ENCODE data around the gene FBXO39. TPM values are rescaled to one million over a fixed set of nuclear protein-coding genes. Genes with fewer than 3 reads are reported as not detected.
"Not testable (repeated sequence)": the region's sequence is repeated elsewhere in the genome, so short reads cannot be mapped to it uniquely, and the experiment has no call there.

Gene FBXO39
- total and polyA plus RNA-seq, 7 donors, result 0.52 TPM; not detected in 6

DNA sequence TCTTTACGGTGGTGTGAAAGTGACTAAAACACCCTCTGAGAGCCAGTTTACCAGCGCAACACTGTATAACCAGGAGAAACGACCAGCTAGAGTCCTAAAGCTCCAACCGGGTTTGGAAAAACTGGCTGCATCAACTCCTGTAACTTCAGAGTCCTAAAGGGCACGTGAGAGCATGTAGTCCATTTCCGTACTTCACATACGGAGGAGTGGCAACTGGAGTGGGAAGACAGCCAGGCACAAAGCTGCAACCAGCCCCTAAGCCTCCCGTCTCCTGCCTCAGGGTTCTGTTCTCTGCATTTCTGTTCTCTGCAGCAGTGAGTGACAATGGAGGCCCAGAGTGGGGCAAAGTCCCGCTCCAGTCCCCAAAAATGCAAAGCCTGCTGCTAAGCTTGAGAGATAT is 36.3 kb downstream of the FBXO39 start:
- 62 to 75% methylated on average over 9 of the region's 9 CpGs for WGBS, 2 donors
- H3K36me3 ChIP-seq, result no peaks in the 10 kb centered on the region
- TF ChIP-seq EP300 (IDR thresholded peaks at IDR 0.05) (no peak), POLR2A (IDR thresholded peaks at IDR 0.05) (no peak), POLR2AphosphoS5 (IDR thresholded peaks at IDR 0.05) (no peak)
- TF ChIP-seq, protein P1, sequence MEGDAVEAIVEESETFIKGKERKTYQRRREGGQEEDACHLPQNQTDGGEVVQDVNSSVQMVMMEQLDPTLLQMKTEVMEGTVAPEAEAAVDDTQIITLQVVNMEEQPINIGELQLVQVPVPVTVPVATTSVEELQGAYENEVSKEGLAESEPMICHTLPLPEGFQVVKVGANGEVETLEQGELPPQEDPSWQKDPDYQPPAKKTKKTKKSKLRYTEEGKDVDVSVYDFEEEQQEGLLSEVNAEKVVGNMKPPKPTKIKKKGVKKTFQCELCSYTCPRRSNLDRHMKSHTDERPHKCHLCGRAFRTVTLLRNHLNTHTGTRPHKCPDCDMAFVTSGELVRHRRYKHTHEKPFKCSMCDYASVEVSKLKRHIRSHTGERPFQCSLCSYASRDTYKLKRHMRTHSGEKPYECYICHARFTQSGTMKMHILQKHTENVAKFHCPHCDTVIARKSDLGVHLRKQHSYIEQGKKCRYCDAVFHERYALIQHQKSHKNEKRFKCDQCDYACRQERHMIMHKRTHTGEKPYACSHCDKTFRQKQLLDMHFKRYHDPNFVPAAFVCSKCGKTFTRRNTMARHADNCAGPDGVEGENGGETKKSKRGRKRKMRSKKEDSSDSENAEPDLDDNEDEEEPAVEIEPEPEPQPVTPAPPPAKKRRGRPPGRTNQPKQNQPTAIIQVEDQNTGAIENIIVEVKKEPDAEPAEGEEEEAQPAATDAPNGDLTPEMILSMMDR (IDR thresholded peaks at IDR 0.05), result no peak
- no peaks in the 10 kb centered on the region for H3K4me1 ChIP-seq
- no peak for DNase-seq
- no peak overlapping the region for H3K27ac ChIP-seq
- no peak overlapping the region for H3K4me3 ChIP-seq
- H3K9me3 ChIP-seq, result peaks cover 0 to 4% (median 0%) of the 10 kb centered on the region in 4 donors
- intact Hi-C loops (cut with DNase I), result no loop called here
- peaks cover 0 to 4% (median 0%) of the 10 kb centered on the region in 3 donors for H3K27me3 ChIP-seq

DNA sequence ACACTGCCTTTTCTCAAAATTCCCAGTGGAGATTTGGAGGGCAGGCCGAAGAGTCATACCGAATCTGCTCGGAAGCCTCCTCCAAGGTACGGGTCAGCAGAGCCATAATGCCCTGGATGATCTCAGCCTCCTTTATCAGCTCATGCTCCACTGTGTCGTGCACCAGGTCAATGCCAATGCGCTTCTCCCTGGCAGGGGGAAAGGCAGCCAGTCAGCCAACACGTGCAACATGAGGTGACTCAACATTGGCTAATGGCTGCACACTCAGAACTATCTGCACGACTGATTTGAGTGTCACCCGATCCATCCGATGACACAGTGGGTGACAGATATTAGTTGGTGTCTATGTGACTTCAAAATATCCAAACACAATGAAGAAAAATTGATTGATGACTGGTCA is 39.8 kb downstream of the FBXO39 start:
- intact Hi-C loops (cut with DNase I), result no loop called here
- TF ChIP-seq POLR2AphosphoS5 (IDR thresholded peaks at IDR 0.05) (no peak), EP300 (IDR thresholded peaks at IDR 0.05) (no peak), POLR2A (IDR thresholded peaks at IDR 0.05) (no peak)
- TF ChIP-seq, protein P1 (IDR thresholded peaks at IDR 0.05), result no peak
- no peak overlapping the region for H3K4me3 ChIP-seq
- H3K36me3 ChIP-seq, result no peaks in the 10 kb centered on the region
- H3K9me3 ChIP-seq, result no peaks in the 10 kb centered on the region
- 88% methylated on average over 10 of the region's 10 CpGs for WGBS, 2 donors
- H3K4me1 ChIP-seq, result no peaks in the 10 kb centered on the region
- H3K27me3 ChIP-seq, result no peaks in the 10 kb centered on the region
- DNase-seq, result no peak
- H3K27ac ChIP-seq, result no peak overlapping the region

DNA sequence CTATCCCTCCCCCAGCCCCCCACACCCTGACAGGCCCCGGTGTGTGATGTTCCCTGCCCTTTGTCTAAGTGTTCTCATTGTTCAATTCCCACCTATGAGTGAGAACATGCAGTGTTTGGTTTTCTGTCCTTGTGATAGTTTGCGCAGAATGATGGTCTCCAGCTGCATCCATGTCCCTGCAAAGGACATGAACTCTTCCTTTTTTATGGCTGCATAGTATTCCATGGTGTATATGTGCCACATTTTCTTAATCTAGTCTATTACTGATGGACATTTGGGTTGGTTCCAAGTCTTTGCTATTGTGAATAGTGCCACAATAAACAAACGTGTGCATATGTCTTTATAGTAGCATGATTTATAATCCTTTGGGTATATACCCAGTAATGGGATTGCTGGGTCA is 40.4 kb downstream of the FBXO39 start:
- H3K36me3 ChIP-seq; H3K27me3 ChIP-seq; H3K4me3 ChIP-seq; H3K9me3 ChIP-seq; DNase-seq; H3K27ac ChIP-seq; intact Hi-C loops (cut with DNase I); H3K4me1 ChIP-seq: not testable (repeated sequence)
- WGBS, 2 donors, result 67 to 77% methylated on average over 3 of the region's 3 CpGs

DNA sequence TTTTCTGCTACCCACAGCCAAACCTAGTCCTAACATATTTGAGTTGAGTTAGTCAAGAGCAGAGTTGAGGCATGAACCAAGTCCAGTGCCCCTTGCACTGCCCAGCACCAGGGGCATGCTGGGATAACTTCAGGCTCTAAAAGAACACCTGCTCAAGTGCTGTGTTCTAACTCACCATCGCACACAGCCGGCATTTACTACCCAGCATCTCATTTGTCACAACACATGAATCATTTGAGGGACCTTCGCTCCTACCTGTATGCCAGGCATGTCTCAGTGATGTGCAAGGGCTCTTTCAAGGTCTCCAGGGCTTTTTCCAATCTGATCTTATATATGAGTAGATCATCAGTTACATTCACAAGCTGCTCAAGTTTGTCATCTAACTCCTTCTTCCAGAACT is 42.9 kb downstream of the FBXO39 start:
- Histone ChIP-seq H3K27me3 (no peaks in the 10 kb centered on the region), H3K27ac (no peak overlapping the region), H3K4me1 (no peaks in the 10 kb centered on the region), H3K4me3 (no peak overlapping the region), H3K9me3 (no peaks in the 10 kb centered on the region), H3K36me3 (no peaks in the 10 kb centered on the region)
- no peak for DNase-seq
- 83 to 91% methylated on average over 3 of the region's 3 CpGs for whole genome bisulfite sequencing, 2 donors
- intact Hi-C loops (cut with DNase I), result no loop called here
- TF ChIP-seq, protein P1 (IDR thresholded peaks at IDR 0.05), result no peak
- TF ChIP-seq POLR2A (IDR thresholded peaks at IDR 0.05) (no peak), EP300 (IDR thresholded peaks at IDR 0.05) (no peak), POLR2AphosphoS5 (IDR thresholded peaks at IDR 0.05) (no peak)

DNA sequence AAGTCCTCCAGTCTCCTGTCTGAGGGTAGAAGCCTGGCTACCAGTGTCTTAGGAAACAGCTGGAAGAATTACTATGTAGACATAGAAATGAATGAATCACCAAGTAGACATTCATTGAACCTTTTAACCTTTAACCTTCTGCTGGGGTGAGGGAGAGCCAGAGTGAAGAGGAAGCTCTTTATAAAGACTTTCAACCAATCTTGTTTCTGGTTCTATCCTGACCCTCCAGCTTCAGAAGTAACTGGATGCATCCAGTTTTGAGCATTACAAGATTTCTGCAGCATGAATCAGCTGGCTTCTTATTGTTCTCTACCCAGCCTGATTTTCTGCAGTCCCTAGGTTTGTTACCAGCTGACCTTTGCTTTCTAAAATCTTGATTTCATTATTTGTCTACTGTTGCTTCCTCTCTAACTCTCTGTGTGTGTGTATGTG is 47.0 kb downstream of the FBXO39 start:
- peaks cover 0 to 4% (median 4%) of the 10 kb centered on the region in 3 donors for H3K27me3 ChIP-seq
- no peak overlapping the region for H3K4me3 ChIP-seq
- no peak for DNase-seq
- no peaks in the 10 kb centered on the region for H3K36me3 ChIP-seq
- H3K9me3 ChIP-seq, result no peaks in the 10 kb centered on the region
- intact Hi-C loops (cut with DNase I), result no loop called here
- no peaks in the 10 kb centered on the region for H3K4me1 ChIP-seq
- H3K27ac ChIP-seq, result no peak overlapping the region
- no peak for TF ChIP-seq POLR2A (IDR thresholded peaks at IDR 0.05)
- no peak for TF ChIP-seq POLR2AphosphoS5 (IDR thresholded peaks at IDR 0.05)
- TF ChIP-seq, protein P1 (IDR thresholded peaks at IDR 0.05), result no peak
- no peak for TF ChIP-seq EP300 (IDR thresholded peaks at IDR 0.05)
